Liver (tissue), 9 donors: ENCODE measurements around the gene CXXC5. TPM values are rescaled to one million over a fixed set of nuclear protein-coding genes. Genes with fewer than 3 reads are reported as not detected.

ENCODE experiments used
- DNase-seq: peaks from one replicate; pipeline ENCODE4 v3.0.0-alpha.2; 2017; ENCODE audit warnings: low spot score
- H3K27ac ChIP-seq, 2 donors: one replicate each; pipeline ENCODE4 v1.7.0; 2013; ENCODE audit warnings: inconsistent platforms in 2 of 2, low read length in 2 of 2, control low read depth in 1 of 2, low read depth in 1 of 2, mild to moderate bottlenecking in 1 of 2
- H3K27me3 ChIP-seq, 4 donors: one replicate each; pipeline versions ENCODE4 v1.6.1 to v1.7.0; 2013; ENCODE audit warnings: low read length in 3 of 4, inconsistent platforms in 1 of 4, mild to moderate bottlenecking in 1 of 4, moderate library complexity in 1 of 4; ENCODE audit not compliant: control insufficient read depth in 4 of 4, insufficient read depth in 4 of 4
- H3K36me3 ChIP-seq, 4 donors: one replicate each; pipeline versions ENCODE4 v1.6.1 to v1.7.0; 2013; ENCODE audit warnings: low read length in 3 of 4, mild to moderate bottlenecking in 3 of 4, low read depth in 1 of 4, moderate library complexity in 1 of 4; ENCODE audit not compliant: control insufficient read depth in 4 of 4, insufficient read depth in 3 of 4
- H3K4me1 ChIP-seq, 4 donors: one replicate each; pipeline versions ENCODE4 v1.6.1 to v1.7.0; 2013; ENCODE audit warnings: low read length in 3 of 4, mild to moderate bottlenecking in 3 of 4, moderate library complexity in 1 of 4; ENCODE audit not compliant: control insufficient read depth in 4 of 4, insufficient read depth in 4 of 4
- H3K4me3 ChIP-seq, 3 donors: one replicate each; pipeline versions ENCODE4 v1.6.1 to v1.7.0; 2013; ENCODE audit warnings: low read length in 3 of 3, control low read depth in 1 of 3, low read depth in 1 of 3, mild to moderate bottlenecking in 1 of 3
- H3K9ac ChIP-seq, 2 donors: one replicate each; pipeline ENCODE4 v1.7.0; 2013; ENCODE audit warnings: low read length in 2 of 2, mild to moderate bottlenecking in 2 of 2, moderate library complexity in 2 of 2, control low read depth in 1 of 2, low read depth in 1 of 2
- H3K9me3 ChIP-seq, 4 donors: one replicate each; pipeline versions ENCODE4 v1.6.1 to v1.7.0; 2013; ENCODE audit warnings: low read length in 3 of 4; ENCODE audit not compliant: control insufficient read depth in 4 of 4
- EGR1 ChIP-seq, 2 donors: IDR thresholded peaks; 2 replicates each; pipeline ENCODE4 v1.6.1; 2016 to 2018; ENCODE audit warnings: antibody characterized with exemption in 2 of 2, low read depth in 2 of 2
- FOXA1 ChIP-seq: IDR thresholded peaks from 2 replicates; pipeline ENCODE4 v1.6.1; 2016; ENCODE audit warnings: antibody characterized with exemption
- GABPA ChIP-seq, 2 donors: IDR thresholded peaks in 1 of 2; conservative IDR thresholded peaks in 1 of 2; 2 replicates each; pipeline ENCODE4 v1.6.1; 2016; ENCODE audit warnings: antibody characterized with exemption in 2 of 2, mild to moderate bottlenecking in 1 of 2, moderate library complexity in 1 of 2
- HNF4A ChIP-seq, 2 donors: conservative IDR thresholded peaks; 2 replicates each; pipeline ENCODE4 v1.6.1; 2016; ENCODE audit warnings: antibody characterized with exemption in 2 of 2, mild to moderate bottlenecking in 2 of 2
- RAD21 ChIP-seq, 2 donors: IDR thresholded peaks; 2 replicates each; pipeline ENCODE4 v1.6.1; 2016; ENCODE audit warnings: antibody characterized with exemption in 2 of 2, mild to moderate bottlenecking in 2 of 2
- RXRA ChIP-seq, 2 donors: IDR thresholded peaks; 2 replicates each; pipeline ENCODE4 v1.6.1; 2017 to 2018; ENCODE audit warnings: antibody characterized with exemption in 2 of 2, mild to moderate bottlenecking in 1 of 2
- SP1 ChIP-seq: IDR thresholded peaks from 2 replicates; pipeline ENCODE4 v1.6.1; 2018; ENCODE audit warnings: antibody characterized with exemption, mild to moderate bottlenecking
- TAF1 ChIP-seq: conservative IDR thresholded peaks from 2 replicates; pipeline ENCODE4 v1.6.1; 2016; ENCODE audit warnings: antibody characterized with exemption, mild to moderate bottlenecking
- ZBTB33 ChIP-seq: IDR thresholded peaks from 2 replicates; pipeline ENCODE4 v1.6.1; 2016; ENCODE audit warnings: antibody characterized with exemption
- WGBS: extraction: QIAGEN DNeasy Blood & Tissue Kit; methylation state at CpG from one replicate; pipeline ENCODE4 v1.1.7; 2013; 5-methylcytosine and 5-hydroxymethylcytosine counted together
- polyA plus RNA-seq, 2 donors: library from polyadenylated mRNA; stranded (reverse) in 1 of 2; unstranded in 1 of 2; fragments of 200-250 nt in 1 of 2; fragments of >200 nt in 1 of 2; fragmentation: Nextera tagmentation in 1 of 2; extraction: Ambion mirVana in 1 of 2; gene quantifications; one replicate each; pipeline versions ENCODE4 v1.2.1 to v1.2.3, GENCODE V29; 2013 to 2015
- total RNA-seq, 2 donors: library from RNA; depleted of rRNA; stranded (reverse); fragments of >200 nt; gene quantifications; one replicate each; pipeline ENCODE4 v1.2.3, GENCODE V29; 2014
- TF ChIP-seq, protein P1 (sequence below): IDR thresholded peaks from 2 replicates; pipeline ENCODE4 v1.6.1; 2016; ENCODE audit warnings: antibody characterized with exemption, mild to moderate bottlenecking
- TF ChIP-seq, protein P2 (sequence below): fragments of 150-350 bp; IDR thresholded peaks from 2 replicates; pipeline ENCODE4 v1.5.1; 2017; ENCODE audit warnings: improper control_type of control experiment, low read depth, low read length; ENCODE audit not compliant: missing input control
- donor health status: healthy.
- donor health status: healthy.
- donor health status: healthy.
- donor health status: healthy.
- donor health status: healthy.

CXXC5 gene
- total and polyA plus RNA-seq, 4 donors, result 40.6 to 78.6 (median 64.5) TPM

- TF ChIP-seq, protein P1, sequence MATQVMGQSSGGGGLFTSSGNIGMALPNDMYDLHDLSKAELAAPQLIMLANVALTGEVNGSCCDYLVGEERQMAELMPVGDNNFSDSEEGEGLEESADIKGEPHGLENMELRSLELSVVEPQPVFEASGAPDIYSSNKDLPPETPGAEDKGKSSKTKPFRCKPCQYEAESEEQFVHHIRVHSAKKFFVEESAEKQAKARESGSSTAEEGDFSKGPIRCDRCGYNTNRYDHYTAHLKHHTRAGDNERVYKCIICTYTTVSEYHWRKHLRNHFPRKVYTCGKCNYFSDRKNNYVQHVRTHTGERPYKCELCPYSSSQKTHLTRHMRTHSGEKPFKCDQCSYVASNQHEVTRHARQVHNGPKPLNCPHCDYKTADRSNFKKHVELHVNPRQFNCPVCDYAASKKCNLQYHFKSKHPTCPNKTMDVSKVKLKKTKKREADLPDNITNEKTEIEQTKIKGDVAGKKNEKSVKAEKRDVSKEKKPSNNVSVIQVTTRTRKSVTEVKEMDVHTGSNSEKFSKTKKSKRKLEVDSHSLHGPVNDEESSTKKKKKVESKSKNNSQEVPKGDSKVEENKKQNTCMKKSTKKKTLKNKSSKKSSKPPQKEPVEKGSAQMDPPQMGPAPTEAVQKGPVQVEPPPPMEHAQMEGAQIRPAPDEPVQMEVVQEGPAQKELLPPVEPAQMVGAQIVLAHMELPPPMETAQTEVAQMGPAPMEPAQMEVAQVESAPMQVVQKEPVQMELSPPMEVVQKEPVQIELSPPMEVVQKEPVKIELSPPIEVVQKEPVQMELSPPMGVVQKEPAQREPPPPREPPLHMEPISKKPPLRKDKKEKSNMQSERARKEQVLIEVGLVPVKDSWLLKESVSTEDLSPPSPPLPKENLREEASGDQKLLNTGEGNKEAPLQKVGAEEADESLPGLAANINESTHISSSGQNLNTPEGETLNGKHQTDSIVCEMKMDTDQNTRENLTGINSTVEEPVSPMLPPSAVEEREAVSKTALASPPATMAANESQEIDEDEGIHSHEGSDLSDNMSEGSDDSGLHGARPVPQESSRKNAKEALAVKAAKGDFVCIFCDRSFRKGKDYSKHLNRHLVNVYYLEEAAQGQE, result no peak
Measured at GRCh38 chr5:139695178-139695573, 47.0 kb downstream of the CXXC5 start (continued).

GRCh38 chr5:139696167-139696893 is 48.2 kb downstream of the CXXC5 start:
- no peaks in the 10 kb centered on the region for H3K27me3 ChIP-seq
- H3K9ac ChIP-seq, result no peak overlapping the region
- H3K9me3 ChIP-seq, result no peaks in the 10 kb centered on the region
- no peak for TF ChIP-seq SP1
- TF ChIP-seq GABPA (IDR thresholded peaks at IDR 0.05 in 1 of 2, conservative IDR thresholded peaks at IDR 0.05 in 1 of 2), result no peak
- TF ChIP-seq RXRA (IDR thresholded peaks at IDR 0.05), result no peak
- TF ChIP-seq RAD21 (IDR thresholded peaks at IDR 0.05), result no peak
- TF ChIP-seq FOXA1, result no peak
- no peak for TF ChIP-seq ZBTB33
- TF ChIP-seq TAF1, result no peak
- TF ChIP-seq, protein P2, sequence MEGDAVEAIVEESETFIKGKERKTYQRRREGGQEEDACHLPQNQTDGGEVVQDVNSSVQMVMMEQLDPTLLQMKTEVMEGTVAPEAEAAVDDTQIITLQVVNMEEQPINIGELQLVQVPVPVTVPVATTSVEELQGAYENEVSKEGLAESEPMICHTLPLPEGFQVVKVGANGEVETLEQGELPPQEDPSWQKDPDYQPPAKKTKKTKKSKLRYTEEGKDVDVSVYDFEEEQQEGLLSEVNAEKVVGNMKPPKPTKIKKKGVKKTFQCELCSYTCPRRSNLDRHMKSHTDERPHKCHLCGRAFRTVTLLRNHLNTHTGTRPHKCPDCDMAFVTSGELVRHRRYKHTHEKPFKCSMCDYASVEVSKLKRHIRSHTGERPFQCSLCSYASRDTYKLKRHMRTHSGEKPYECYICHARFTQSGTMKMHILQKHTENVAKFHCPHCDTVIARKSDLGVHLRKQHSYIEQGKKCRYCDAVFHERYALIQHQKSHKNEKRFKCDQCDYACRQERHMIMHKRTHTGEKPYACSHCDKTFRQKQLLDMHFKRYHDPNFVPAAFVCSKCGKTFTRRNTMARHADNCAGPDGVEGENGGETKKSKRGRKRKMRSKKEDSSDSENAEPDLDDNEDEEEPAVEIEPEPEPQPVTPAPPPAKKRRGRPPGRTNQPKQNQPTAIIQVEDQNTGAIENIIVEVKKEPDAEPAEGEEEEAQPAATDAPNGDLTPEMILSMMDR, result no peak
- no peak for TF ChIP-seq HNF4A (conservative IDR thresholded peaks at IDR 0.05)
- DNase-seq, result no peak
- H3K4me1 ChIP-seq, result peaks cover 7 to 27% (median 16%) of the 10 kb centered on the region in 4 donors
- WGBS, result 86% methylated on average over 21 of the region's 21 CpGs
- H3K27ac ChIP-seq, result peak overlapping the region in 1 of 2 donors; percentile 57
- no peaks in the 10 kb centered on the region for H3K36me3 ChIP-seq
- H3K4me3 ChIP-seq, result no peak overlapping the region

DNA sequence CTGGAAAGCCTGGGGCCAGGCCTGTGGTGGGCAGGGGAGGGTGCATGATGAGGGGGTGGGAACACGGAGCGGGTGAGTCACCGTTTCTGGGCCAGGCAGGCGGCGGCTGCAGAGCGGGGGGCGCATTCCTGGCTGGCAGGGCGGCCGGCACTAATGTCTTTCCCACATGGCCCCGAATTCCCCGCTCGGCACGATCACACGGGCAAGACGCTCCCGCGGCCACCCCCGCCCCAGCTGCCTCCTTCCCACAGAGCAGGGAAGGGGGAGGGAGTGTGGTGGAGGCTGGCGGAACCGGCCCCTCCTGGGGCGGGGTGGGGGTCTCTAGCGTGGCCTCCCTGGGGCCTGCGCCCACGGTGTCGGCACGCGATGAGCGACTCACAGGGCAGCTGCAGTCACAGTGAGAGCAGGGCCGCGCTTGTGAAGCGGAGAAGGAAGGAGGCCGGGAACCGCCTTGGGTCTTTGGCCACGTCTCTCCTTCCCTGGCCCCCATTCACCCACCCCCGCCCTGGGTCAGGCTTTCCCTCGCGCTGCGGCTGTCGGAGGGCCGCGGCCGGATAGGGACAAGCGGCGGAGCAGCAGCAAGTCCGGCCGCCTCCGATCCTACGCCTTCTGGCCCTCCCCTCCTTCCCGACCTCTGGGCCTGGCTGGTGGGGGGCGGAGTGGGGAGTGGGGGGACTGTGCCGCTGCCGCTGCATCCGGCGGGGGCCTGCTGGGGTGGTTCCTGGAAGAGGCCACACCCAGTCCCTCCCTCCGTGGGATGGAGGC is 48.9 kb downstream of the CXXC5 start:
- DNase-seq, result no peak
- H3K4me1 ChIP-seq, result peaks cover 8 to 28% (median 18%) of the 10 kb centered on the region in 4 donors

More for the DNA sequence above, 48.9 kb downstream of the CXXC5 start:
- peak overlapping the region in 1 of 3 donors; percentile 9 for H3K4me3 ChIP-seq
- WGBS, result 53% methylated on average over 55 of the region's 55 CpGs
- peak overlapping the region; percentile 2 to 57 for H3K27ac ChIP-seq
- H3K9ac ChIP-seq, result no peak overlapping the region
- no peaks in the 10 kb centered on the region for H3K36me3 ChIP-seq
- no peaks in the 10 kb centered on the region for H3K27me3 ChIP-seq
- no peak for TF ChIP-seq EGR1 (IDR thresholded peaks at IDR 0.05; ENCODE audit: low read depth in 2 of 2)
- no peaks in the 10 kb centered on the region for H3K9me3 ChIP-seq
